ENCODE measurements around the gene ATG2A. TPM values are rescaled to one million over a fixed set of nuclear protein-coding genes. Genes with fewer than 3 reads are reported as not detected.

ATG2A gene
- total RNA-seq, 1 experiment from 2014 or later = 28.8 TPM

- TF ChIP-seq TCF7L2 (IDR thresholded peaks at IDR 0.05; ENCODE audit: low read depth, low read length) (no peak; the same call in 1 of the 2 replicates), SIN3A (IDR thresholded peaks at IDR 0.05; ENCODE audit: borderline replicate concordance, insufficient read depth, low read depth, low read length) (0 out of 2 replicates have a peak, but pooled peaks have one; percentile 56), REST (IDR thresholded peaks at IDR 0.05; ENCODE audit: insufficient read depth in 1 of 2, low read depth in 2 of 2, low read length in 1 of 2) (0 out of 4 replicates have a peak, but pooled peaks of 1 of the 2 experiments have one; percentile 65), POLR2AphosphoS5 (IDR thresholded peaks at IDR 0.05; ENCODE audit: low read depth, low read length) (peak; percentile 96)
- TF ChIP-seq, protein P1, sequence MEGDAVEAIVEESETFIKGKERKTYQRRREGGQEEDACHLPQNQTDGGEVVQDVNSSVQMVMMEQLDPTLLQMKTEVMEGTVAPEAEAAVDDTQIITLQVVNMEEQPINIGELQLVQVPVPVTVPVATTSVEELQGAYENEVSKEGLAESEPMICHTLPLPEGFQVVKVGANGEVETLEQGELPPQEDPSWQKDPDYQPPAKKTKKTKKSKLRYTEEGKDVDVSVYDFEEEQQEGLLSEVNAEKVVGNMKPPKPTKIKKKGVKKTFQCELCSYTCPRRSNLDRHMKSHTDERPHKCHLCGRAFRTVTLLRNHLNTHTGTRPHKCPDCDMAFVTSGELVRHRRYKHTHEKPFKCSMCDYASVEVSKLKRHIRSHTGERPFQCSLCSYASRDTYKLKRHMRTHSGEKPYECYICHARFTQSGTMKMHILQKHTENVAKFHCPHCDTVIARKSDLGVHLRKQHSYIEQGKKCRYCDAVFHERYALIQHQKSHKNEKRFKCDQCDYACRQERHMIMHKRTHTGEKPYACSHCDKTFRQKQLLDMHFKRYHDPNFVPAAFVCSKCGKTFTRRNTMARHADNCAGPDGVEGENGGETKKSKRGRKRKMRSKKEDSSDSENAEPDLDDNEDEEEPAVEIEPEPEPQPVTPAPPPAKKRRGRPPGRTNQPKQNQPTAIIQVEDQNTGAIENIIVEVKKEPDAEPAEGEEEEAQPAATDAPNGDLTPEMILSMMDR (IDR thresholded peaks at IDR 0.05) = no peak
- DNase-seq (ENCODE audit: low read depth, low spot score) (peak; percentile 95), ATAC-seq (peak; percentile 85)
- POLR2A ChIA-PET = no interaction called here
- CTCF ChIA-PET = interaction anchor here (0.5 to 1.5 kb wide), 6 partner anchors 14 to 1199 kb away, joined by 3 to 7 read pairs (median 5); partner anchors contain the start of gene EHD1
- no TSS peak for BruUV-seq (replicated peaks)
- intact Hi-C loops (cut with micrococcal nuclease; ENCODE audit: unreplicated experiment) (no loop called here), in situ Hi-C loops (cut with HindIII; ENCODE audit: low pct_unique_long_range_greater_than_20kb, low sequenced_read_pairs) (no loop called here)
- Histone ChIP-seq H3K27ac (ENCODE audit: low read length) (peak overlapping the region; percentile 98), H3K4me1 (ENCODE audit: control insufficient read depth, insufficient read depth, low read length) (peaks cover 82% of the 10 kb centered on the region), H3K36me3 (ENCODE audit: control insufficient read depth, insufficient read depth, low read length) (no peaks in the 10 kb centered on the region; the same call in 1 of the 2 replicates), H3K27me3 (ENCODE audit: control insufficient read depth, insufficient read depth, low read length) (no peaks in the 10 kb centered on the region), H3K9me3 (ENCODE audit: control insufficient read depth, insufficient read depth, low read depth, low read length) (no peaks in the 10 kb centered on the region), H3K4me3 (ENCODE audit: low read depth in 2 of 2, low read length in 2 of 2) (no peak overlapping the region)
Measured at GRCh38 chr11:64854534-64855502, 62.2 kb downstream of the ATG2A start.

DNA sequence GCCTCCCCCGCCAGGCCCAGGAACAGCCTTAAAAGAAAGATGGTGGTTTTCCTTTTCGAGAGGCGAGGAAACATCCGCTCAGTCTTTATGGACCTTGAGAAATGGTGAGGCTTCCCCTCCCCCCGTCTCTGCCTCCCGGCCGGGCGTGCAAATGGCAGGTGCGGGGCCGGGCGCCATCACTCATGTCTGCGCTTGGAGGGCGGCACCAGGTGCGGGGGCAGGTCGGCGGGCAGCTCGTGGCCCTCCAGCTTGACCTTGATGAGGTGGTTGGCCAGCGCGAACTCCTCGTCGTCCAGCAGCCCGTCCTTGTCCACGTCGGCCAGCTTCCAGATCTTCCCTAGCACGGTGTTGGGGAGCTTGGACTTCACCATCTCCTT is 62.9 kb downstream of the ATG2A start:
- Histone ChIP-seq H3K9me3 (ENCODE audit: control insufficient read depth, insufficient read depth, low read depth, low read length) (no peaks in the 10 kb centered on the region), H3K27ac (ENCODE audit: low read length) (peak overlapping the region; percentile 98), H3K4me3 (ENCODE audit: low read depth in 2 of 2, low read length in 2 of 2) (no peak overlapping the region), H3K4me1 (ENCODE audit: control insufficient read depth, insufficient read depth, low read length) (peaks cover 88% of the 10 kb centered on the region), H3K36me3 (ENCODE audit: control insufficient read depth, insufficient read depth, low read length) (no peaks in the 10 kb centered on the region; the same call in 1 of the 2 replicates), H3K27me3 (ENCODE audit: control insufficient read depth, insufficient read depth, low read length) (no peaks in the 10 kb centered on the region)
- ChIA-PET POLR2A (no interaction called here), CTCF (interaction anchor here (0.6 to 1.3 kb wide), 3 partner anchors 10 to 256 kb away, joined by 3 to 8 read pairs (median 4); no protein-coding TSS in a partner anchor)
- no peak for DNase-seq (ENCODE audit: low read depth, low spot score)
- intact Hi-C loops (cut with micrococcal nuclease; ENCODE audit: unreplicated experiment) = no loop called here
- BruUV-seq (replicated peaks) = no TSS peak
- TF ChIP-seq SIN3A (IDR thresholded peaks at IDR 0.05; ENCODE audit: borderline replicate concordance, insufficient read depth, low read depth, low read length) (no peak), POLR2AphosphoS5 (IDR thresholded peaks at IDR 0.05; ENCODE audit: low read depth, low read length) (no peak), REST (IDR thresholded peaks at IDR 0.05; ENCODE audit: insufficient read depth in 1 of 2, low read depth in 2 of 2, low read length in 1 of 2) (no peak)
- TF ChIP-seq, protein P1 (IDR thresholded peaks at IDR 0.05) = no peak
- ATAC-seq = no peak
- in situ Hi-C loops (cut with HindIII; ENCODE audit: low pct_unique_long_range_greater_than_20kb, low sequenced_read_pairs) = no loop called here

Data from Panc1 (cell line).